Placental pericyte (primary cell): ENCODE data around the gene IDH3G. TPM values are rescaled to one million over a fixed set of nuclear protein-coding genes. Genes with fewer than 3 reads are reported as not detected.

Experiments used
- total RNA-seq: library from RNA; depleted of rRNA; stranded (reverse); fragments of >200 nt; gene quantifications from 2 replicates; pipeline ENCODE4 v1.2.3, GENCODE V29; 2012

The IDH3G gene
- total RNA-seq, result 64.6 and 81.2 TPM in 2 replicates

GRCh38 chrX:153794018-153794896, at the start of gene IDH3G, which contains the start of gene SSR4:
Gene IDH3G, minus strand, starts transcription at chrX:153794375. Its CDS starts 49 bp downstream, at chrX:153794326.
Gene SSR4, plus strand, starts transcription at chrX:153794668. Its CDS starts 20 bp downstream, at chrX:153794688.

DNA sequence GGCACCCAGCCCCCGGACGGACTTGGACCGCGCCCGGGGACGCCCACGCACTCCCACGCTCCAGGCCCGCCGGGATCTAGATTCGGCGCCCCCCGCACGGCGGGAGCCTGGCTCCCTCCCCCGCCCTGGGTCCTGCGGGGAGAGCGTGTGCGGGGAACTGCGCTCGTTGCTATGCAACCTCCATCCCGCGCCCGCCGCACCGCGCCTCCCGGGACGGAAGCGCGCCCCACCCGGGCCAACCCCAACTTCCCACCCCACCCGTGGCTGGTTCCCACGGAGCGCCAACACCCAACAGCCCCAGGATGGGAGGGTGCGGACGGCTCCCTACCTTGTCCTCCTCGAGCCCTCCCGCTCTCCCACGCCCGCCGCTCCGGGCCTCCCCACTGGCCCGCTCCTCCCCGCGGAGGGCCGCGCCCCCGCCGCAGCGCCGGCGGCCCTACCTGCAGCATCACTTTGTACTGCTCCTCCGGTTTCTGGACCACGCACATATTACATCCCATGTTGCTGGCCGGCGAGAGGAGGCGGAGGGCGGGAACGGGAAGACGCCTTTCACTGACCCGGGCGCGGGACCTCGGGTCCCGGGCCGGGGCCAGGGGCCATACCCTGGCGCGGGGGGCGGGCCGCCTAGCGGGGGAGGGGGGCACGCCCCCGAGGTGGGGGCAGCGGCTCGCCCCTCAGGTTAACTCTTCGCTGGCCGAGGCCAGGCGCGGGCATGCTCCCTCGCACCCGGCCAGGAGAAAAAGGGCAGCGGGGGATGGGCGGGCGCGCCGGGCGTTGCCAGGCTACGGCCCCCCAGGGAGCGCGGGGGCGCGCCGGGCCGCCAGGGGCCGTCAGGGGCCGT, 35.8 kb upstream of the IDH3G start, which contains the start of gene PDZD4:
PDZD4 (minus strand) TSS at position 746 of the 841 bp plus-strand sequence; CDS start at position 500, 246 bp downstream.

GRCh38 chrX:153780678-153781427, 13.3 kb downstream of the IDH3G start, which contains the start of gene SRPK3:
Gene SRPK3, plus strand, starts transcription at chrX:153781041. Its CDS starts 46 bp downstream, at chrX:153781087.

GRCh38 chrX:153763989-153764755, 30.0 kb downstream of the IDH3G start, which contains the start of gene PLXNB3:
Gene PLXNB3, plus strand, starts transcription at chrX:153764249. Its CDS starts 1,287 bp downstream, at chrX:153765536.

Other genes with a start within 250 kb of the IDH3G start
- gene CCNQ, start 195.2 kb downstream of the IDH3G start, total RNA-seq, result 24.3 and 52.0 TPM in 2 replicates
- gene DUSP9, start 147.2 kb downstream of the IDH3G start, total RNA-seq, result under 0.01 and 0.14 TPM in 2 replicates
- 0.22 TPM in 1 of 2 replicates, not detected in the other for gene PNCK, start 120.6 kb downstream of the IDH3G start, total RNA-seq
- 10.0 and 16.4 TPM in 2 replicates for gene SLC6A8, start 106.4 kb downstream of the IDH3G start, total RNA-seq
- 141 and 153 TPM in 2 replicates for gene BCAP31, start 70.0 kb downstream of the IDH3G start, total RNA-seq
- 18.6 and 22.0 TPM in 2 replicates for gene ABCD1, start 69.5 kb downstream of the IDH3G start, total RNA-seq
- 4.0 and 4.6 TPM in 2 replicates for gene PLXNB3, start 30.1 kb downstream of the IDH3G start, total RNA-seq
- 0.44 and 1.7 TPM in 2 replicates for gene SRPK3, start 13.3 kb downstream of the IDH3G start, total RNA-seq
- 101 and 182 TPM in 2 replicates for gene SSR4, start 293 bp upstream of the IDH3G start, total RNA-seq
- gene PDZD4, start 36.2 kb upstream of the IDH3G start, total RNA-seq, result 0.14 TPM in 1 of 2 replicates, not detected in the other
- 0.88 and 18.2 TPM in 2 replicates for gene L1CAM, start 91.8 kb upstream of the IDH3G start, total RNA-seq
- gene AVPR2, start 110.3 kb upstream of the IDH3G start, total RNA-seq, result not detected in 2 replicates
- 1.1 and 2.9 TPM in 2 replicates for gene ARHGAP4, start 131.9 kb upstream of the IDH3G start, total RNA-seq
- gene NAA10, start 140.7 kb upstream of the IDH3G start, total RNA-seq, result 81.8 and 123 TPM in 2 replicates
- gene RENBP, start 150.3 kb upstream of the IDH3G start, total RNA-seq, result 3.6 and 6.6 TPM in 2 replicates
- gene HCFC1, start 177.4 kb upstream of the IDH3G start, total RNA-seq, result 31.7 and 51.8 TPM in 2 replicates
- gene TMEM187, start 178.4 kb upstream of the IDH3G start, total RNA-seq, result 5.9 and 8.0 TPM in 2 replicates
- gene IRAK1, start 225.5 kb upstream of the IDH3G start, total RNA-seq, result 117 and 144 TPM in 2 replicates